ENCODE data around the gene YBX1. TPM values are rescaled to one million over a fixed set of nuclear protein-coding genes. Genes with fewer than 3 reads are reported as not detected.

YBX1 gene
- total and polyA plus RNA-seq, 4 donors: 107 to 530 (median 204) TPM

GRCh38 chr1:42745851-42746250 is 63.6 kb downstream of the YBX1 start:
- TF ChIP-seq REST (IDR thresholded peaks at IDR 0.05): no peak
- no peak for TF ChIP-seq FOXA1 (IDR thresholded peaks at IDR 0.05)
- no peak for TF ChIP-seq YY1 (IDR thresholded peaks at IDR 0.05)
- no peak for TF ChIP-seq EGR1 (IDR thresholded peaks at IDR 0.05; ENCODE audit: low read depth in 2 of 2)
- TF ChIP-seq CTCF (IDR thresholded peaks at IDR 0.05; ENCODE audit: low read depth, low read length, missing input control): no peak
- no peak for TF ChIP-seq HNF4A (conservative IDR thresholded peaks at IDR 0.05)
- no peak for TF ChIP-seq RXRA (IDR thresholded peaks at IDR 0.05)
- no peak for TF ChIP-seq GABPA (IDR thresholded peaks at IDR 0.05 in 1 of 2, conservative IDR thresholded peaks at IDR 0.05 in 1 of 2)
- no peak for TF ChIP-seq RAD21 (IDR thresholded peaks at IDR 0.05)
- TF ChIP-seq FOXA2 (IDR thresholded peaks at IDR 0.05): no peak
- TF ChIP-seq ZBTB33 (IDR thresholded peaks at IDR 0.05): no peak
- no peak for TF ChIP-seq JUND (IDR thresholded peaks at IDR 0.05)
- no peak for TF ChIP-seq SP1 (IDR thresholded peaks at IDR 0.05)
- TF ChIP-seq MAX (IDR thresholded peaks at IDR 0.05): no peak
- TF ChIP-seq HNF4G (IDR thresholded peaks at IDR 0.05): no peak

GRCh38 chr1:42746436-42747105 is 64.4 kb downstream of the YBX1 start:
- 95% methylated on average over 12 of the region's 12 CpGs for WGBS
- DNase-seq (ENCODE audit: low spot score): no peak
- H3K9me3 ChIP-seq (ENCODE audit: control insufficient read depth in 4 of 4, low read length in 3 of 4): no peaks in the 10 kb centered on the region
- no peak overlapping the region for H3K4me3 ChIP-seq (ENCODE audit: low read depth in 1 of 3, low read length in 3 of 3)
- H3K9ac ChIP-seq (ENCODE audit: low read depth in 1 of 2, low read length in 2 of 2): no peak overlapping the region
- H3K4me1 ChIP-seq (ENCODE audit: control insufficient read depth in 4 of 4, insufficient read depth in 4 of 4, low read length in 3 of 4): no peaks in the 10 kb centered on the region
- H3K36me3 ChIP-seq (ENCODE audit: control insufficient read depth in 4 of 4, insufficient read depth in 3 of 4, low read depth in 1 of 4, low read length in 3 of 4): peaks cover 5 to 43% (median 17%) of the 10 kb centered on the region in 4 donors
- no peak overlapping the region for H3K27ac ChIP-seq (ENCODE audit: low read depth in 1 of 2, low read length in 2 of 2)
- H3K27me3 ChIP-seq (ENCODE audit: control insufficient read depth in 4 of 4, insufficient read depth in 4 of 4, low read length in 3 of 4): no peaks in the 10 kb centered on the region
- TF ChIP-seq MAX (IDR thresholded peaks at IDR 0.05) (no peak), ZBTB33 (IDR thresholded peaks at IDR 0.05) (no peak), EGR1 (IDR thresholded peaks at IDR 0.05; ENCODE audit: low read depth in 2 of 2) (no peak), JUND (IDR thresholded peaks at IDR 0.05) (no peak), CTCF (IDR thresholded peaks at IDR 0.05; ENCODE audit: low read depth, low read length, missing input control) (no peak), FOXA1 (IDR thresholded peaks at IDR 0.05) (no peak), YY1 (IDR thresholded peaks at IDR 0.05) (no peak), NR2F2 (IDR thresholded peaks at IDR 0.05) (no peak)

More at GRCh38 chr1:42745851-42746250, 63.6 kb downstream of the YBX1 start:
- Histone ChIP-seq H3K4me1 (ENCODE audit: control insufficient read depth in 4 of 4, insufficient read depth in 4 of 4, low read length in 3 of 4) (no peaks in the 10 kb centered on the region), H3K36me3 (ENCODE audit: control insufficient read depth in 4 of 4, insufficient read depth in 3 of 4, low read depth in 1 of 4, low read length in 3 of 4) (peaks cover 5 to 43% (median 17%) of the 10 kb centered on the region in 4 donors), H3K27ac (ENCODE audit: low read depth in 1 of 2, low read length in 2 of 2) (no peak overlapping the region), H3K9me3 (ENCODE audit: control insufficient read depth in 4 of 4, low read length in 3 of 4) (no peaks in the 10 kb centered on the region), H3K4me3 (ENCODE audit: low read depth in 1 of 3, low read length in 3 of 3) (no peak overlapping the region), H3K27me3 (ENCODE audit: control insufficient read depth in 4 of 4, insufficient read depth in 4 of 4, low read length in 3 of 4) (no peaks in the 10 kb centered on the region), H3K9ac (ENCODE audit: low read depth in 1 of 2, low read length in 2 of 2) (no peak overlapping the region)
- WGBS: 84% methylated on average over 8 of the region's 8 CpGs
- DNase-seq (ENCODE audit: low spot score): no peak

All from liver (tissue), 9 donors.